GM23248 (cell line): Measurements from ENCODE around the gene LAMA5.

Experiments used
- EZH2 ChIP-seq: fragments of 200-600 bp; sonication (generic); IDR thresholded peaks from 2 replicates; pipeline ENCODE4 v1.6.1; 2018; ENCODE audit warnings: antibody characterized with exemption, mild to moderate bottlenecking; ENCODE audit not compliant: insufficient read depth, poor library complexity, severe bottlenecking
- EZH2phosphoT487 ChIP-seq: fragments of 200-600 bp; sonication (generic); IDR thresholded peaks from 2 replicates; pipeline ENCODE4 v1.6.1; 2018; ENCODE audit warnings: antibody characterized with exemption, moderate library complexity, mild to moderate bottlenecking, low read depth; ENCODE audit not compliant: insufficient read depth

GRCh38 chr20:62403331-62403730, 36.2 kb upstream of the LAMA5 start:
- TF ChIP-seq EZH2 (no peak), EZH2phosphoT487 (no peak)
